Measurements from ENCODE around the gene PPM1N. TPM values are rescaled to one million over a fixed set of nuclear protein-coding genes. Genes with fewer than 3 reads are reported as not detected.
A peak's percentile ranks its signal among the peaks of the same experiment; 100 is the strongest.

The PPM1N gene
- total RNA-seq, 1 experiment from 2014 or later = 5.2 TPM

DNA sequence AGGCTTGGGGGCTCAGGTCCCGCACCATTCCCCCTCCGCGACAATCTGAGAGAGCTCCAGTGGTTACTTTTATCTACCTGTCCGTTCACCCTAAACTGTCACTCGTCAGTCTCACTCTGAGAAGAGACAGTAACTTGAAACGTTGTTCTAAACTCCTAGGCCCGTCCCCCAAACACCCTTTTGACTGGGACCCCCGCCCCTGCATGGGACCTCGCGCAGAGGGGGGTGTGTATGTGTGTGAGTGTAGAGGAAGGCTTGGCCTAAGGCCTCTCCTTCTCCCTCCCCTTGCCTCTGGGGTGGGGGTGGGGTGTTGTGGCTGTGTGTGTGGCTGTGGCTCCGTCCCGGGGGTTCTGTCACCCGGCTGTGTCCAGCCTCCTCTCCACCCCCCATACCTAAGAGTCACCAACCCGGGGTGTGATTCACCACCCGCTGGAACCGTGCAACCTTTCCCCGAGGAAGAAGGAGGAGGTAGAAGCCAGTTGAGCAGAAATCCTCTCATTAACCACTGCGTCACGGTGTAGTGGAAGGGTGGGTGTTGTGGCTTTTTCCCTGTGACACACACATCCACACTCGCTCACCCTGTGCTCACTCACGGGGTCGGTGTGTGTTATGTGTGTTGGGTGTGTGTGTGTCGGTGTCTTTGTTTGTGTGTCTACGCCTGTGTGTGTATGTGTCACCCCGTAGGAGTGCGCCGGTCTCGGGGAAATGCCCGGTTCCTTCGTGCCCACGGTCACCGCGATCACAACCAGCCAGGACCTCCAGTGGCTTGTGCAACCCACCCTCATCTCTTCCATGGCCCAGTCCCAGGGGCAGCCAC lies 28.1 kb upstream of the PPM1N start:
- Histone ChIP-seq H3K9me2 (ENCODE audit: insufficient read depth) (no peaks in the 10 kb centered on the region), H3K9me3 (ENCODE audit: control insufficient read depth in 1 of 2, insufficient read depth in 1 of 2, low read depth in 1 of 2, low read length in 2 of 2) (no peaks in the 10 kb centered on the region), H3K36me3 (ENCODE audit: control insufficient read depth in 1 of 2, insufficient read depth in 2 of 2, low read length in 2 of 2) (no peaks in the 10 kb centered on the region; a peak in 1 of 4 replicates), H3K4me2 (ENCODE audit: low read length) (peak overlapping the region; percentile 100), H3K27ac (ENCODE audit: low read depth, low read length) (peak overlapping the region; percentile 78), H3K27me3 (ENCODE audit: insufficient read depth, low read length) (no peaks in the 10 kb centered on the region), H4K20me1 (ENCODE audit: insufficient read depth) (no peaks in the 10 kb centered on the region; the same call in 1 of the 2 replicates), H2AFZ (ENCODE audit: low read depth, low read length, poor library complexity, severe bottlenecking) (no peak overlapping the region), H3K4me3 (replicated peaks in 1 of 2; ENCODE audit: low read depth in 1 of 2, low read length in 2 of 2) (peak overlapping the region; percentile 74 to 97), H3K9ac (ENCODE audit: low read length) (peak overlapping the region; percentile 99), H3K79me2 (ENCODE audit: insufficient read depth, low read length) (peaks cover 23% of the 10 kb centered on the region; the same call in 1 of the 2 replicates), H3K4me1 (ENCODE audit: control insufficient read depth in 1 of 2, insufficient read depth in 2 of 2, low read length in 2 of 2) (peaks cover 4 to 38% of the 10 kb centered on the region in 2 experiments)
- TF ChIP-seq EGR1 (IDR thresholded peaks at IDR 0.05; ENCODE audit: low read depth) = no peak
- intact Hi-C loops (cut with micrococcal nuclease) = no loop called here
- POLR2A ChIA-PET = interaction anchor here (1.3 to 5.4 kb wide), 6 partner anchors 8 to 44 kb away, joined by 6 to 72 read pairs (median 20); no protein-coding TSS in a partner anchor
- RAD21 ChIA-PET (ENCODE audit: low non-redundant PET in 1 of 2, low total read pairs in 2 of 2, uncharacterized antibody in 2 of 2, unreplicated experiment in 2 of 2) = interaction anchor here (1.2 to 1.7 kb wide), 2 partner anchors 9 kb away, joined by 4 to 8 read pairs; no protein-coding TSS in a partner anchor
- BruUV-seq (replicated peaks) = no TSS peak
- ATAC-seq = no peak
- no peak for DNase-seq (ENCODE audit: low read depth, low spot score)
- CTCF ChIA-PET = interaction anchor here (0.9 to 4.7 kb wide), 6 partner anchors 9 to 42 kb away, joined by 3 to 56 read pairs (median 8); no protein-coding TSS in a partner anchor

GRCh38 chr19:45470762-45471081 lies 27.5 kb upstream of the PPM1N start:
- Histone ChIP-seq H3K4me3 (replicated peaks in 1 of 2; ENCODE audit: low read depth in 1 of 2, low read length in 2 of 2) (no peak overlapping the region; a peak in 1 of 4 replicates), H3K27ac (ENCODE audit: low read depth, low read length) (peak overlapping the region; percentile 7; the same call in 1 of the 2 replicates), H3K4me1 (ENCODE audit: control insufficient read depth in 1 of 2, insufficient read depth in 2 of 2, low read length in 2 of 2) (peaks cover 4 to 37% of the 10 kb centered on the region in 2 experiments), H3K9me2 (ENCODE audit: insufficient read depth) (no peaks in the 10 kb centered on the region), H3K9ac (ENCODE audit: low read length) (no peak overlapping the region), H2AFZ (ENCODE audit: low read depth, low read length, poor library complexity, severe bottlenecking) (no peak overlapping the region), H3K9me3 (ENCODE audit: control insufficient read depth in 1 of 2, insufficient read depth in 1 of 2, low read depth in 1 of 2, low read length in 2 of 2) (no peaks in the 10 kb centered on the region), H3K36me3 (ENCODE audit: control insufficient read depth in 1 of 2, insufficient read depth in 2 of 2, low read length in 2 of 2) (no peaks in the 10 kb centered on the region; a peak in 1 of 4 replicates), H3K79me2 (ENCODE audit: insufficient read depth, low read length) (peaks cover 23% of the 10 kb centered on the region; the same call in 1 of the 2 replicates), H3K4me2 (ENCODE audit: low read length) (no peak overlapping the region), H3K27me3 (ENCODE audit: insufficient read depth, low read length) (no peaks in the 10 kb centered on the region), H4K20me1 (ENCODE audit: insufficient read depth) (no peaks in the 10 kb centered on the region; the same call in 1 of the 2 replicates)
- intact Hi-C loops (cut with micrococcal nuclease) = no loop called here
- ATAC-seq (no peak), DNase-seq (ENCODE audit: low read depth, low spot score) (no peak)
- BruUV-seq (replicated peaks) = no TSS peak
- ChIA-PET POLR2A (no interaction called here), CTCF (no interaction called here), RAD21 (ENCODE audit: low non-redundant PET in 1 of 2, low total read pairs in 2 of 2, uncharacterized antibody in 2 of 2, unreplicated experiment in 2 of 2) (no interaction called here)
- TF ChIP-seq, protein P1, sequence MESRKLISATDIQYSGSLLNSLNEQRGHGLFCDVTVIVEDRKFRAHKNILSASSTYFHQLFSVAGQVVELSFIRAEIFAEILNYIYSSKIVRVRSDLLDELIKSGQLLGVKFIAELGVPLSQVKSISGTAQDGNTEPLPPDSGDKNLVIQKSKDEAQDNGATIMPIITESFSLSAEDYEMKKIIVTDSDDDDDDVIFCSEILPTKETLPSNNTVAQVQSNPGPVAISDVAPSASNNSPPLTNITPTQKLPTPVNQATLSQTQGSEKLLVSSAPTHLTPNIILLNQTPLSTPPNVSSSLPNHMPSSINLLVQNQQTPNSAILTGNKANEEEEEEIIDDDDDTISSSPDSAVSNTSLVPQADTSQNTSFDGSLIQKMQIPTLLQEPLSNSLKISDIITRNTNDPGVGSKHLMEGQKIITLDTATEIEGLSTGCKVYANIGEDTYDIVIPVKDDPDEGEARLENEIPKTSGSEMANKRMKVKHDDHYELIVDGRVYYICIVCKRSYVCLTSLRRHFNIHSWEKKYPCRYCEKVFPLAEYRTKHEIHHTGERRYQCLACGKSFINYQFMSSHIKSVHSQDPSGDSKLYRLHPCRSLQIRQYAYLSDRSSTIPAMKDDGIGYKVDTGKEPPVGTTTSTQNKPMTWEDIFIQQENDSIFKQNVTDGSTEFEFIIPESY (IDR thresholded peaks at IDR 0.05; ENCODE audit: extremely low read depth, insufficient replicate concordance, low read length) = no peak
- no peak for TF ChIP-seq POLR2AphosphoS5 (IDR thresholded peaks at IDR 0.05; ENCODE audit: low read depth, low read length)
- no peak for TF ChIP-seq ELF1 (IDR thresholded peaks at IDR 0.05; ENCODE audit: borderline replicate concordance, low read depth)
- TF ChIP-seq JUND (IDR thresholded peaks at IDR 0.05) = no peak
- TF ChIP-seq SP1 (IDR thresholded peaks at IDR 0.05; ENCODE audit: low read depth) = no peak
- TF ChIP-seq EZH2phosphoT487 (IDR thresholded peaks at IDR 0.05; ENCODE audit: borderline replicate concordance) = no peak
- TF ChIP-seq POLR2A (IDR thresholded peaks at IDR 0.05; ENCODE audit: borderline replicate concordance, extremely low read depth, insufficient read depth, insufficient read length) = no peak
- TF ChIP-seq ZNF274 (IDR thresholded peaks at IDR 0.05; ENCODE audit: low read depth, low read length) = no peak
- TF ChIP-seq, protein P2, sequence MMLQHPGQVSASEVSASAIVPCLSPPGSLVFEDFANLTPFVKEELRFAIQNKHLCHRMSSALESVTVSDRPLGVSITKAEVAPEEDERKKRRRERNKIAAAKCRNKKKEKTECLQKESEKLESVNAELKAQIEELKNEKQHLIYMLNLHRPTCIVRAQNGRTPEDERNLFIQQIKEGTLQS (IDR thresholded peaks at IDR 0.05) = no peak
- TF ChIP-seq CTCF (IDR thresholded peaks at IDR 0.05 in 2 of 3, conservative IDR thresholded peaks at IDR 0.05 in 1 of 3; ENCODE audit: borderline replicate concordance in 1 of 3, insufficient read depth in 1 of 3, low read depth in 2 of 3, low read length in 2 of 3) = no peak
- TF ChIP-seq EGR1 (IDR thresholded peaks at IDR 0.05; ENCODE audit: low read depth) = no peak
- TF ChIP-seq RAD21 (IDR thresholded peaks at IDR 0.05; ENCODE audit: low read depth) = no peak
- no peak for TF ChIP-seq SIN3A (IDR thresholded peaks at IDR 0.05; ENCODE audit: low read depth)
